ENCODE data around the gene KCNMA1.
"Not testable (repeated sequence)": the region's sequence is repeated elsewhere in the genome, so short reads cannot be mapped to it uniquely, and the experiment has no call there.

The KCNMA1 gene

GRCh38 chr10:77661674-77662073 lies 24.1 kb upstream of the KCNMA1 start:
- DNase-seq: no peak

GRCh38 chr10:77661100-77661499 lies 23.5 kb upstream of the KCNMA1 start:
- DNase-seq: no peak

DNA sequence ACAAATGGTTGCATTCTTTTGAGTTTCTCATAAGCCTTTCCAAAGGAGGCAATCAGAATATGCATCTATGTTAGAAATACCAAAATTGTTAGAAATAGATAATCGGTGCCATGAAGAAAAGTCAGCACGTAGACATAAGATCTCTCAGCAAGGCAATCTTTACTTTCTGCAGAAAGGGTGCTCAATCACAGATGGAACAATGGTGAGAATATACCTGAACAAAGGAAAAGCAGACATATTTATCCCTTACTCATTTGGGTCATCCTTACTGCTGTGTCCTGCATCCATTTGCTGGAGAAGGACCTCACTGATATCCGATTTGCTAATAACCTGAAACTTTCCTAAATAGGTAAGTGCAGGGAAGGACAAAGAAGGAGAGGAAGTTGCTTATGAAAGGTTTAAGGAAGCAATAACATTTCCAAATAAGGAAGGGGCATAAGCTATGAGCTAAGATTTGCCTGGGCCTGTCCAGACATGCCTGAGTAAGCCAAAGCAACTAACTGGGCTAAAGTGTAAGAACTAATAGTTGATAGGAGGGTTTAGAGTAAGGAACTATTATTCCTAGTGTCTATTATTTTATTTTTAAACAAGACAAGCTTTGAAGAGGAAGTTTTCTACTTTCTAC lies 21.6 kb upstream of the KCNMA1 start:
- not testable (repeated sequence) for DNase-seq

DNA sequence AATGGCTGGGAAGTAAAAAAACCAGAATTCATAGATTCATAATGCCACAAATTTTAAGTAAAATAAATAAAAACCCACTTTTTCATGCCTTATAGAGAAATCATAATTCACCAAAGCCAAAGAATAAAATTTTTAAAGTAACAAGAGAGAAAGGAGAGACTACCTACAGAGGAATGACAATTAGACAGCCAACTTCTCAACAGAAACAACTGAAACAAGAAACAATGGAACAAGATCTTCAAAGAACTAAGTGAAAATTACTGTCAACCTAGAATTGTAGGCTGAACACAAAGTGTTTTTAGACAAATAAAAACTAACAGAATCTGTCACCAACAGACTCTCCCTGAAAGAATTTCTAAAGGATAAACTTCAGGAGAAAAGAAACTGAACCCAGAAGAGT lies 15.6 kb upstream of the KCNMA1 start:
- DNase-seq: no peak

DNA sequence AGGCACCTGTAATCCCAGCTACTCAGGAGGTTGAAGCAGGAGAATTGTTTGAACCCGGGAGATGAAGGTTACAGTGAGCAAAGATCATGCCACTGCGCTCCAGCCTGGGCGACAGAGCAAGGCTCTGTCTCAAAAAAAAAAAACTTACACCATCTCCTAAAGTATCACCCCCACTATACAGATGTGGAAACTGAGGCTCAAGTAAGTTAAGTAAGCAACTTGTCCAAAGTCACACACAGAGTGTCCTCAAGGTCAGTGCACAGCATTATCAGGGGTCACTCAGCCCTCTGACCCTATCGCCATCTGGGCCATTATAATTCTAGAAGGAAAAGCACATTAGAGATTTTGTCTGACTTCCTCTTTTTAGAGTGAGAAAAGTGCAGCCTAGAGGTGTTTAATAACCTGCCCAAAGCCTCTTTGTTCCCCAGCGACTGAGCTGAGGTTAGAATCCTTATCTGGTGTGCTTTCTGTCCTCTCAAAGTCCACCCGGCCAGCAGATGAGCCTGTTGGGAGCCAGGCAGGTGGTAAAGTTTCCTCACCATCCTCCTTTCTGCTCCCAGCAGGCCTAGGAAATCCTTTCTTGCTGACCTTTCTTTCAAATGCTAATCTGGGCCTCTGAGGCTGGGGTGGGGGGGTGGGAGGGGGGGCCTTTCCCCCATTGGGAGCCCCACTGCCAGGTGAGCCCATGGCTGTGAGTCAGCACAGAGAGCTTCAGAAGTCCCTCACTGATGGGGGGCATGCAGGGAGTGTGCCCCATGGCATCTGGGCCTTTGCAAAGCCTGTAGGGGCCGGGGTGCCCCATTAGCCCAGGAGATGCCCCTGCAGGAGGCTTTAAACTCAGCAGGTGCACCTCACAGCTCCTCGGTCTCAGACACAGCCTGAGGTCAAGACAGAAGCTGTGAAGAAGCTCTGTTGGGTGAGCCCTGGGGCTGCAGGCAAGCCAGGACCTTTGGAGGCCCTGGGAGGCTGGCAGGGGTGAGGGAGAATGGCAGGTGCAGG lies 12.0 kb upstream of the KCNMA1 start:
- DNase-seq: no peak

DNA sequence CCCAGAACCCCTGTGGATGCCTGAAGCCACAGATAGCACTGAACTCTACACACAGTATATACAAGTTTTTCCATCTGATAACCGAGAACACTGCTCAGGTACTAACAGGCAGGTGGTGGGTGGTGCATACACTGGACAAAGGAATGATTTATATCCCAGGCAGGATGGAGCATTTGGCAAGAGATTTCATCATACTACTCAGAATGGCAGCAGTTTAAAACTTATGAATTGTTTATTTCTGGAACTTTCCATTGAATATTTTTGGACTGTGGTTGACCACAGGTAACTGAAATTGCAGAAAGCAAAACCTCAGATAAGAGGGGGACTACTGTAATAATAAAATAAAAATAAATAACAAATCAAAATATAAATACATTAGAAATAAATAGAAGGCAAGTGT lies 10.9 kb upstream of the KCNMA1 start:
- no peak for DNase-seq

GRCh38 chr10:77647543-77648293 lies 10.1 kb upstream of the KCNMA1 start:
- DNase-seq: no peak

GRCh38 chr10:77644557-77645243 lies 7.1 kb upstream of the KCNMA1 start:
- no peak for DNase-seq

DNA sequence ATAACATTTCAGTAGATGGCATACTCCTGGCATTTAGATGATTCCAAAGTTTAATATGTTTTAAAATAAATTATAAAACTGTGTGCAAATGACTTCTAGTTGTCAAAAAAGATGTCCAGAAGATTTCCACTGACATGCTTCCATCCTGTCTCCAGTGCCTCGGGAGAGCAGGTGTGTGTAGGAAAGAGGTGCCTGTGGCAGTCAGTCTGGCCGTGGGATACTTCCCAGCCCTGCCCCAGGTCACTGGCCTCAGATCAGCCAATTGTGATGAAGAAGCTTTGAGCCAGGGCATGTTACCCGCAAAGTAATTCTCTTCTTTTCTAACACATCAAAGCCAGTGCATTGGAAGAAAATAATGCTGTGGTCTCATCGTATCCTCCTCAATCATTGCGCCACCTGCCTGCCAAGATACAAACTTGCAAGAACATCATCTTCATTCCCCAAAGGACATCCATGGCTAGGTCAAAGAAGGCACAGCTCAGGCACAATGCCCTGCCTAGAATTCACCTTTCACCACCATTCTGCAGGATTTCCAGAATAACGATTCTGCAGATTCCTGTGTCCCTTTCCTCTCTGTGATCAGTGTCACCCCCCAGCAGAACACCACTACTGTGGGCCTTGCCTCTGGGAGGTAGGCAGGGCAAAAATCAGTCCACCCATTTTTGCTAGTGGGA lies 6.3 kb upstream of the KCNMA1 start:
- DNase-seq: no peak

DNA sequence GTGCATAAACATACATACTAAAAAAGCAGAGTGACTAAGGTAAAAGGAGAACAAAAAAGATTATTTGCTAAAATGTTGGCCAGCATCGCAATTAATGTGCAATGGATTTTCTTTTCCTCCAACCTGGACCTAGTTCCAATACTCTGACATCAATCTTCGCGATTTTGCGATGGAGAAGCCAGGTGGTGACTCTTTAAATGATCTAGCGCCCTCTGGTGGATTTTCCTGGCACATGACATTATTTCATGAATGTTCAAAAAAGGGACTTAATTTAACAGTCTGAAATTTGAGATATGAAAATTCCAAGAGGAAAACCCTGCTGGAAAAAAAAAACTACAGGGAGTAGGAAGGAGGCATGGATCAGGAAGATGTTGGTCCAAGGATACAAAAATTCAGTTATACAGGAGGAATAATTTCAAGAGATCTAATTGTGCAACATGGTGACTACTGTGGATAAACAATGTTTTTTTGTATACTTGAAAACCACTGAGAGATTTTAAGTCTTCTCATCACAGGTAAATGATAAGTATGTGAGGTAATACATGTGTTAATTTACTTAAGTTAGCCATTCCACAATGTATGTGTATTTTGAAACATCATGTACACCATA lies 4.3 kb upstream of the KCNMA1 start:
- peak; percentile 53 for DNase-seq

DNA sequence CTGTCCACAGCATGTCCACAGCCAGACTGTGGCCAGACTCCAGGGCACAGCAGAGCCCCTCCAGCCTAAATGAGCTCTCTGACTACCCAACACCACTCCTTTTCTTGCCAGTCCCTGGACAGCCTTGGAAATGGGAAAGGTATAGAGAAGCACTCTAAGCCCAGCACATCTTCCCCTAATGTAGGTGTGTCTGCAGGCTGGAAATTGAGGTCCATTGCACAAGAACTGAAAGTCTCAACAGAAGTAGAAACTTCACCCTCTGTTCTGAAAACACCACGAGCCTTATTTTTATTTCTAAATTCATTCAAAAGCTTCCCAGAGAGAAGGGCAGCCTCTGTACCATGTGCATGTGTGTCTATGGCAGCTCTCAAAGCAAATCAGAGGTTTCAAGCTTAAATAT lies 3.7 kb upstream of the KCNMA1 start:
- no peak for DNase-seq

- DNase-seq: no peak
These were observed 2.6 kb upstream of the KCNMA1 start for GRCh38 chr10:77640167-77640566.

DNA sequence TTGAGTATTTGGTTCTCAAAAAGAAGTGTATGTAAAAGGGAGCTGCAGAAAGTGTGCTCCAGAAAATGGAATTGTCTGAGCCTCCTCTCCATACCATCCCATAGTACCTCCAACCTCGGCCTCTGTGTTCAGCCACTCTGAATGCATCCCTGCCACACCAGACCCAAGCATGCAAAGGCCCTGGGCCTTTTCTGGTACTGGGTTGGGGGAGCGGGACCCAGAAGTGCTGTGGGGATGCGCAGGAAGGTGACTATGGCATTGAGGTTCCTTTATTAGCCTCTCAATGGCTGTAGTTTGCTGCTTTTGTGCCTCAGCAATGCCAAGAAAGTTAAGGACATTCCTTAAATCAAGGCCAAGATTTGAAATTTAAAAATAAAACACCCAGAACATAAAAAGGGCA lies 2.1 kb upstream of the KCNMA1 start:
- DNase-seq: no peak

DNA sequence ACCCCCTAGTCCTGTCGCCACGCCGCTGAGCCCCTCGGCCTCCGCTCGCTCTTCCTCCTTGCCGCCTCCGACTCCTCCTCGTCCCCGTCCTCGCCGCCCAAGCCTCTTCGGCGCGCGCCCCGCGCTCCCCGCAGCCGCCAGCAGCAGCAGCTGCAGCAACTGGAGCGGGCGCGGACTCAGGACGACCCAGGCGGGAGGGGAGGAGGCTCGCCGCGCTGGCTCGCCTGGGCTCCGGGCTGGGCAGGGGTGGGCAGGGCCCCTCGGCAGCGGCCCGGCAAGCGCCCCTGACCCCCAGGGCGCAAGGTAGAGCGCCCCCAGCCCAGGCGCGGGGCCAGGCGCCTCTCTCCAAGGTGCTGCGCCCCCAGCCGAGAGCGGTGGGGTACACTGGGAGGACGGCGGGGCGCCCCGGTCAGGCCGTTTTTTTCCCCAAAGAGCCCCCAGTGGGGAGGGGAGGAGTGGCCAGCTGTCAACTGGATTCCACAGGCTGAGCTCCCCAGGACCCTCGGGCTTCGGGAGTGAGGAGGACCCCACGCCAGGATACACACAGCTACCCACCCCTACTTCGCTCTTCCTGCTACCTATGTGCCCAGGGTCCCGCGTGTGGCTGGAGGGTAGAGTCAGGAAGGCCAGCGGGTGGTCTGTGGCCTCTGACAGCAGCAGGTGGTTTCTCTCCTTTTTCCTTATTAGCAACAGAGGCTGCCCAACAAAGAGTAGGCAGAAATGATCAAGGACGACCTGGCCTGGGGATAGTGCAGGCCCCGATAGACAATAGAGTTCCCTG lies 903 bp upstream of the KCNMA1 start:
- DNase-seq: no peak

- no peak for DNase-seq
These were observed 559 bp downstream of the KCNMA1 start for GRCh38 chr10:77636967-77637531.

DNA sequence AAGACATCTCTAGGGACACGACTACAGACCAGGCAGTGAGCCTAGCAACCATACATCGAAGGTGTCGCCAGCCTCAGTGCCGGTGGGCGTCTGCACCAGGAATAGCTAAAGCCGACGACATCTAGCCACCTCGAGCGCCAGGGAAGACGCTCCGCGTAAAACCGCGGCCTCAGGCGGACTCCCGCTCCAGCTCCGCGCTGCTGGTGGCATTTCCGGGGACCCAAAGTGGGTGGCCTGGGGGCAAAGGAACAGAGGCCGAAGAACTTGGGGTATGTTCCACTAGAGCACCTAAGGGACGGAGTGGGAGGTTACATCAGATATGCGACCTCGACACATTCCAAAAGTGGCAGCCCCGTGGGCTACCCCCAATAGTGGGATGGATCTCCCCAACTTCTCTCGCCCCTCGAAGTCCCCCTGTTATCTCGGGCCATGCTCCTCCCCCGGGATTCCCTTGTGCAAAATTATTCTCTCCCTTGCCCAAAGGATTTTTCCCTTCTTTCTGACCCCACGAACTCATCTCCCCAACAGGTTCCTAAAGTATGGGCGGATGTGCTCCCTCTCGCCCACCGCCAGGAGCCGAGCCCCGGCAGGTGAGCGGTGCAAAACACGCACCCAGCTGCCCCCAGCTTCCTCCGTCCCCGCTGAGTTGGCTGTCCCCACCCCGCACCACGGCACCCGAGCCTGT lies 1.2 kb downstream of the KCNMA1 start:
- no peak for DNase-seq

- no peak for DNase-seq
These were observed 2.0 kb downstream of the KCNMA1 start for GRCh38 chr10:77635402-77636227.

- DNase-seq: no peak
These were observed 2.7 kb downstream of the KCNMA1 start for GRCh38 chr10:77634939-77635338.

- DNase-seq: no peak
These were observed 4.2 kb downstream of the KCNMA1 start for GRCh38 chr10:77633376-77633775.
